Measurements from ENCODE around the gene ARL16.
A peak's percentile ranks its signal among the peaks of the same experiment; 100 is the strongest.

The ARL16 gene

DNA sequence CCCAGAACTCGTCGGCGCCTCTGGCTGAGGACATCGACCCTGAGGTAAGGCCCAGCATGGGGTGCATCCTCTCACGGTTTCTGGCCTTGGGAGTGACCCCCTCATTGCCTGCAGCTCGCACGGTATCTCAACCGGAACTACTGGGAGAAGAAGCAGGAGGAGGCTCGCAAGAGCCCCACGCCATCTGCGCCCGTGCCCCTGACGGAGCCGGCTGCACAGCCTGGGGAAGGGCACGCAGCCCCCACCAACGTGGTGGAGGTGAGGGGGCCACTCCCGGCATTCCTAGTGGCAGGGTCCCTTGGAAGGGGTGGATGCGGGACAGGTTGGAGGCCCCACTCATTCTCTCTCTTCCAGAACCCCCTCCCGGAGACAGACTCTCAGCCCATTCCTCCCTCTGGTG lies 11.2 kb upstream of the ARL16 start:
- DNase-seq: no peak

DNA sequence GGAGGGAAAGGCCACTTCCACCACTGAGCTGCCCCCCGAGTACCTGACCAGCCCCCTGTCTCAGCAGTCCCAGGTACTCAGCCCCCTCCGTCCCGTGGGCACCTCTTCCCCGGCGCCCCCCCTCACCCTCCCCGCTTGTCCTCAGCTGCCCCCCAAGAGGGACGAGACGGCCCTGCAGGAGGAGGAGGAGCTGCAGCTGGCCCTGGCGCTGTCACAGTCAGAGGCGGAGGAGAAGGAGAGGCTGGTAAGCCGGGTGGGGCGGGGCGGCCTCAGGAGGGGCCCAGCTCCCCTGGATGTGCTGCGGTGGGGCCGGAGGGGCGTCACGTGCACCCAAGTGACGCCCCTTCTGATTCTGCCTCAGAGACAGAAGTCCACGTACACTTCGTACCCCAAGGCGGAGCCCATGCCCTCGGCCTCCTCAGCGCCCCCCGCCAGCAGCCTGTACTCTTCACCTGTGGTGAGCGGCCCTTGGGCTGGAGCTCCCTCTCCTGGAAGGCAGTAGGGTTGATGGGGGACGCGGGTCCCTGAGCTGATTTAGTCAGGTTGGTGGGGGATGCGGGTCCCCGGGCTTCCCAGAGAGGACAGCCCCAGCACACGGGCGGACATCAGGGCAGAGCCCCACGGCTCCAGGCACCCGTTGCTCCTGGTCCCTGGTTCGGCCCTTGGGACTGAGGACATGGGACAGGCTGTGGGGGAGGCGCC lies 10.1 kb upstream of the ARL16 start:
- DNase-seq: no peak

DNA sequence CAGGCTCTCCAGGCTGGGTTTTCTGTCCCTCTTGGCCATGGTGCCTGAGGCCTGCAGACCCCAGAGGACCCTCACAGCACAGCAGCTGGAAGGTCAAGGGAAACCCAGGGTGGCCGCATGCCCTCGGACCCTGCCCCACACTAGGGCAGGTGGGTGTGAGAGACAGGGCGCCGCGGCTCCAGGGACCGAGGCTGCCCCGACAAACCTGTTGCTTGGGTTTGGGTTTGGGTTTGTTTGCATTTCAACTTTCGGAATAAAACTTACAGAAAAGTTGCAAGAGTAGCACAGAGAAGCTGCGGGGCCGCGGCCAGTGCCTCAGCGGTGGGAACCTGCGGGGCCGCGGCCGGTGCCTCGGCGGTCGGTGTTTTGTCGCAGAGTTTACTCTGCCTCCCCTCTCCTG lies 8.0 kb upstream of the ARL16 start:
- no peak for DNase-seq

DNA sequence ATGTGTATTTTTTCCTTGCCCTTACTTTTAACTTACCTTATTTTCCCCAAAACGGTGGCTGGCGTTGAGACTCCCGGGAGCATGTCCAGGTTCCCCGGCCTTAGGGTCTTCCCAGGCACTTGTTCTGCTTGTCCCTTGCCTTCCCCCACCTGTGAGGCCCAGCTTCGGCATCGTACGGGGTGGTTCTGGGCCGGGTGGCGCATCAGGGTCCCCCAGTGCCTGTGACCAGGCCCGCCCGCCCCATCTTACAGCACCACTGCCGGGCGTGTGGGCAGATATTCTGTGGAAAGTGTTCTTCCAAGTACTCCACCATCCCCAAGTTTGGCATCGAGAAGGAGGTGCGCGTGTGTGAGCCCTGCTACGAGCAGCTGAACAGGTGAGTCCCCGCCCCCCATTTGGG lies 7.6 kb upstream of the ARL16 start:
- DNase-seq: no peak

DNA sequence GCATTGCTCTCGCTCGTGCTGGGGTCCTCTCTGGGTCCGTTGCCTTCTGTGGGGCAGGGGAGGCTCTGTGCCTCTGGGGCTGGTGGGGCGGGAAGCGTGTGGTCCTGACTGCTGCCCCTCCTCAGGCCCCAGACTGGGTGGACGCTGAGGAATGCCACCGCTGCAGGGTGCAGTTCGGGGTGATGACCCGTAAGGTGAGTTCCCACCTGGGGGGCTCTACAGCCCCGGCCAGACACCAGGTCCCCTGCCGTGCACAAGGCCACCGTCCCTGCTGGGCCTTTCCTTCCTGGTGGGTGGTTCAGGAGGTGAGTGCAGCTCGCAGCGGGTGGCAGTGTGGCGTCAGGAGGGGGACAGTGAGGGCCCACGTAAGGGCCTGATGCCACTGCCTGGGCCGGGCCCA lies 7.0 kb upstream of the ARL16 start:
- DNase-seq: no peak

DNA sequence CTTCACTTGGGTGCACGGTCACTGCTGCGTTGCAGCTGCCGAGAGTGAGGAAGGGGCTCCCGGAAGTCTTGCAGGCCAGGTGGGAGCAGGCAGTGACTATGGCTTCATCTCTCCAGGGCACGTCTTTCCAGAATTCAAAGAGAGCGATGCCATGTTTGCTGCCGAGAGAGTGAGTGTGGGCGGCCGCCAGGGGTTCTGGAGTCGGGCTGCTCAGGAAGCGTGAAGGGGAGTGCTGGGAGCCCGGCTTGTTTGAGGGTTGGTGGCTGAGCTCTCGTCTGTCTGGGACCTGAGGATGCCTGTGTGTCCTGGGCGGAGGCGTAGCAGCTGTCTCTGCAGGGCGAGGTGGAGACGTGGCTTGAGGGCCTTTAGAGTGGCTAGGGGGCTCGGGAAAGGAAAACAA lies 6.5 kb upstream of the ARL16 start:
- DNase-seq: no peak

DNA sequence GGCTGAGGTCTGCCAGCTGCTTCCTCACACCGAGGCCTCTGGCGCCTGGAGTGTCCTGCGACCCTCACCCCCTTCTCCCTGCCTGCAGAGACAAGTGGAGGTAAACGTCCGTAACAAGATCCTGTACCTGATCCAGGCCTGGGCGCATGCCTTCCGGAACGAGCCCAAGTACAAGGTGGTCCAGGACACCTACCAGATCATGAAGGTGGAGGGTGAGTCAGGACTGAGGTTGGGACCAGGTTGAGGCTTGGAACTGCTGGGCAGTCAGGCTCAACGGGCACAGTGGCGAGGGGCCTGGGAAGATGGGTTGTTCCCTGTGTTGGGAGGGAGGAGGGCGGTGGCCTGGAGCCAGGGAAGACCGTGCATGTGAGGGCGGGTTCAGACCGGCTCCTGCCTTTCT lies 5.0 kb upstream of the ARL16 start:
- DNase-seq: no peak

DNA sequence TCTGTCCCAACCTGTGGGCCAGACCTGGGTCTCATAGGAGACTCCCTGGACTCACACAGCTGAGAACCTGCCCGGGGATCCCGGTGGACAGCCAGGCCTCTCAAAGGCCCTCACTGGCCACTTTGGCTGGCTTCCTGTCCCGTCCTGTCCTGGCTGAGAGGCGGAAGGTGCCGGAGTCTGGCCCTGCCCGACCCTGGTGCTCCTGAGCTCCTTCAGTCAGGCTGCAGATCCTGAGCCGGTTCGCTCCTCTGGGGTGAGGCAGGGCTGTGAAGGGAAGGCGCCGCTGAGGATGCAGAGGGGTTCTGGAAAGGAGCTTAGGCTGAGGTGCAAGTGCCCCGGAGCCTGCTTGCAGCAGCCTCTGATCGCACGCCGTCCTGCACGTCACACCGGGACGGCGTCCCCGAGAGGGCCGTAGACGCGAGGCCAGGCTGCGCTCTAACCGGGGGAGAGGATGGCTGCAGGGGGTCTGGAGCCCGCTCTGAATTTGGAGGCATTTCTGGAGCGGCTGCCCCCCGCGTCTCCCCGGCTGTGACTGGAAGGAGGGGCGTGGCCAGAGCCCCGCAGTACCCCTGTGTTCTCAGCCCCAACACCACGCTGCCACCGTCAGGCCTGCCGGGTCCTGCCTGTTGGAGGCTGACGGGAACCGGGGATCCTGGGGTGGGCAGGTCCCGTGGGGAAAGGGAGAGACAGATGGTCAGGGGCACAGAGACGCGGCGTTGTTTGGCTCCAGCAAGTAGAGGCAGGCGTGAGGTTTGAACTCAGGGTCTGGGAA lies 4.4 kb upstream of the ARL16 start:
- no peak for DNase-seq

DNA sequence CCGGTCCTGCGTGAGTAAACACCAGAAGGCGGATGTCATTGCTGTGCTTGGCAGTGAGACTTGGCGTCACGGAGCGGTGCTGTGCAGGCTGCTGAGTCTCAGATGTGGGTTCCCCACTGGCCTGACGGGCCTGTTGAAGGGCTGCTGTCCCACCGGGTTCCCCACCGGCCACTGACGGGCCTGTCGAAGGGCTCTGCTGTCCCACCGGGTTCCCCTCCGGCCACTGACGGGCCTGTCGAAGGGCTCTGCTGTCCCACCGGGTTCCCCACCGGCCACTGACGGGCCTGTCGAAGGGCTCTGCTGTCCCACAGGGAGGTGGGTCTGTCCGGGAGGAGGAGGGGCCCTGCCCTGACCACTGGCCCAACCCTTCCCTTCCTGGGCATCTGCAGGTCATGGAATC lies 3.0 kb upstream of the ARL16 start:
- no peak for DNase-seq

DNA sequence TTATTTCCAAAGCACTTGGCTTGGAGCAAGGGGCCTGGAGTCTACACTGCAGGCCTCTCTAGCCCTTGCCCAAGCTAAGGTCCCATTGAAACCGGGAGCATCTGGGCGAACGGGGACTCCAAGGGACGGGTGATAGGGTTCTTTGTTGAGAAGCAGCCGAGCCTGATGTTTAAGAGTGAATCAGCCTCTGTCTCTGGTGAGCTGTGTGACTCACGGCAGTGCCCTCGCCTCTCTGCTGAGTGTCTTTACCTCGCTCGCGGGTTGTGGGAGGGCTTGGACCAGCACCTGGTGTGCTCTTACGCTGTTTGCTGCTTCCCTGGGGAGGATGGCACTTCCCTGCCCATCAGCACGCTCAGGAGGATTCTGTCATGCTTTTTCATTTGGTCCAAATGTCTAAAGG lies 1.5 kb upstream of the ARL16 start:
- no peak for DNase-seq

DNA sequence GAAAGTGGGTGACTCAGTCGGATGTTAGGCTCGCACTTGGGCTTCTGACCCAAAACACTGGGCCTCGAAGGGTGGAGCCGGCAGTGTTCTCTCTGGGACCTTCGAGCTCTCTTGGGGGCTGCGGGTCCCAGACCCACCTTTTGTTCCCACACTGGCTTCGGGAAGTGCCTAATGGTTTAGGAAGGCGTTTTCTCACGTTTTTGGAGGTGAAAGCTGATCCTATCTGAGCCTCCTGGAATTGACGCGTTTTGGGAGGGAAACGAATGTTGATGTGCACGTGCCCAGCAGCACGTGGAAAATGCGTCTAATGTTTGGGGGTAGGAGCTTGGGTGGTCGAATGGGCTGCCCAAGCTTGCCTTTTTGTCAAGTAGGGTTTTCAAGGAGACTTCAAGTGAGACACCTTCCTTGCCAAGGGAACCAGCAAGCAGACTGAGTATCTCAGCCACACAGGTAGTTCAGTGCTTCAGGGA lies 880 bp upstream of the ARL16 start:
- DNase-seq: no peak

DNA sequence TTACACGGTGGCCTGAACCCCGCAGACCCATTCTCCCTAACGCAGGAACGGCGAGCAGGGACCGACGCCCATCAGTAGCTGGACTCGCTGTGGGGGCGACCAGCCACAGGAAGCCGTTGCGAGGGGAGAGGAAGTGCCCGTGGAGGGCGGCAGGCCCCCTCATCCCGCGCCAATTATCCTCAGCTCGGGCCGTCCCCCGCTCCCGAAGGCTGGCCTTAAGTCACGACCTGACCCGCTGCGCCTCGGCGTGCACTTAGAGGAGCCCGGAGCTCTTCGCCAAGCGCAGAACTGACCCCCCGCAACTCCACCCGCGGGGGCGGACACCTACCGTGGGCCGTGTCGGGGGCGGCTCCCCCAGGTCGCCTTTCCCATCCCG lies 401 bp downstream of the ARL16 start:
- no peak for DNase-seq

DNA sequence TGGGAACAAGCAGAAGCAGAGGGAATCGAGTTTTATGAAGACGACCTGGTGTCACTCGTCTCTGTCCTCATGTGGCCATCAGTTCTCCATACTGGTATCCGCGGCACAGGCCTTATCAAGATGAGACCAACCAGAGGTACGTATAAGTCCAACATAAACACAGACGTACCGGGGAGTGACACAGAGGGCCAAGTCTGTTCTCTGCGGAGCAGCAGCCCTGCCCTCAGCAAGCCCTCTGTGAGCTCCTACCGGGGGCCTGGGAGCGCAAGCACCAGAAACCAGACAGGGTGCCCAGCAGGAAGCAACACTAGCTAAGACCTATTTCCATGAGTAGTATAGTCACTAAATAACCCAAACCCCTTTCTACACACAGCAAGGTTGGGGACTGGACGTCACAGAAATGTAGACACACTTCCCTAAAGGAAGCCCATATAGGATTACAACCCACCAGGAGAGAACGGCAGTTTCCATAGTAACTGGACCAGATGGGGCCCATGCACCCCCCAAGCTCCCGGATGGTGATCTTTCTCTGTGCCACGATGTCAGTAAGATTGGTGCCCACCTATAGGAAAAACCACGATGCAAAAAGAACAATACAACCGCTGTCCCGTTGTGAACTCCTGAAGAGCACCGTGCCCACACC lies 911 bp downstream of the ARL16 start:
- DNase-seq: no peak

DNA sequence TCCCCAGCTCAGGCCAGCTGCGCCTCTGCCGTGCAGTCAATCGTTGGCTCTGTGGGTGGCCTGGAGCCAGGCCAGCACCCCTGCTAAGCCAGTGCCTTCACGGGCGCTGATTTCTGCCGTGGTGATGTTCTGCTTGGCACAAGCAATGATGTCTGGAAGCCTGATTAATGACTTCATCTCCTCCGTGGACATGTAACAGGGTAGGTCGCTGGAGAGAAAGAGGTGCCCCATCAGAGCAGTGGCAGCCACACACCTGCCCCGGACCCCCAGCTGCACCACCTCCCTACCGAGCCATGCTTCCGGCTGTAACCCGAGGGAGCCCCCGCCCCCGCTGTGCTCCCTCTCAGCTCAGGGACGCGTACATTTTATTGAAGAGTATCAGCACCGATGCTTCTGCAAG lies 1.9 kb downstream of the ARL16 start:
- no peak for DNase-seq

DNA sequence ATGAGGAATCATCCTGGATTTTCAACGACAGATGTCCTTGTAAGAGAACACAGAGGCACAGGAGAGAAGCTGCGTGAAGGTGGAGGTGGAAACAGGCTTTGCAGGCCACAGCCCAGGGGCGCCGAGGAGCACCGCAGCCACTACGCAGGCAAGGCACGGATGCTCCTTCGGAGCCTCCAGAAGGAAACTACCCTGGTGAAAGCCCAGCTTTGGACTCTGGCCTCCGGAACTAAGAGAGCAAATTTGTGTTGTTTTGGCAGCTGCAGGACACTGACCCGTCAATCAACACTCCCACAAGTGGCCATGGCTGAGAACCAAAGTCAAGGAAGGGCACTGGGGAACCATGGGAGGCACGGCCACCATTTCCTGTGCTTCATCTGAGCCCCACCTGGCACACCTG lies 3.4 kb downstream of the ARL16 start:
- DNase-seq: no peak

DNA sequence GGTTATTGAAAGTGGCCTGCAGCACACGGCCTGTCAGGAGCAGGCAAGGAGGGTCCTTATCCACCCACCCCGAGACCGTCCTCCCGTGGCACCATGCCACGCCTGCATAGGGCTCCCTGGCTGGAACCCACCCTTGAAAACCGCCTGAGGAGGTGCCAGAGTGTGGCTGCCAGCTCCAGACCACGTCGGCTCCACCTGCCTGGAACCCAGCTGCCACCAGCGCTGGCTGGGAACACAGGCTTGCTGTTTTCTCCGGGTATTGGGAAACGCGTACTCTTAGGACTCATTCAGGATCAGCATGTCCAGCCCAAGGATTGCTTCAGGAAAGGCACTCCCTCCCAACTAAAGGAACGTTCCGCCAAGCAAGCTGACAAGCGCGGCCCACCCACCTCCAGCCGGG lies 6.7 kb downstream of the ARL16 start:
- DNase-seq: no peak

DNA sequence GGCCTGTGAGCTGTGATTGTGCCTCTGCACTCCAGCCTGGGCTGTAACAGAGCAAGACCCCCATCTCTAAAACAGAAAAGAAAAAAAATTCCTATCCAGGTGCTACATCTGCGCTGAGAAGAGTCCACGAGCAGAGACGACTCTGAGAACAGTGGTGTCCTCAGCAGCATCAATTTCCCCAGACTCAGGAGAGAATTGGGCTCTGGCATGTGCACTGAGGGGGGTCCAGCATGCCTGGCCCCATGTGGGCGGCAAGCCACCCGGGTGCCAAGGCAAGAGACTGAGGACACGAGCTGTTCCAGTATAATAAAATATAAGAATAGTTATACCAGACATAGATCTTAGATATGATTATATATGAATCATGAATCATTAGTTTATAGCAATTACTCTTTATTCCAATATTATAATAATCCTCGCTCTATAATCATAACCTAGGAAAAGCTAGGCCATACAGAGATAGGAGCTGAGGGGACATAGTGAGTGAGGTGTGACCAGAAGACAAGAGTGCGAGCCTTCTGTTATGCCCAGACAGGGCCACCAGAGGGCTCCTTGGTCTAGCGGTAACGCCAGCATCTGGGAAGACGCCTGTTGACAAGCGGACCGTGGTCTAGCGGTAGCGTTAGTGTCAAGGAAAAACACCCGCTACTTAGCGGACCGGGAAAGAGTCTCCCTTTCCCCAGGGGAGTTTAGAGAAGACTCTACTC lies 7.9 kb downstream of the ARL16 start:
- DNase-seq: peak; percentile 6

DNA sequence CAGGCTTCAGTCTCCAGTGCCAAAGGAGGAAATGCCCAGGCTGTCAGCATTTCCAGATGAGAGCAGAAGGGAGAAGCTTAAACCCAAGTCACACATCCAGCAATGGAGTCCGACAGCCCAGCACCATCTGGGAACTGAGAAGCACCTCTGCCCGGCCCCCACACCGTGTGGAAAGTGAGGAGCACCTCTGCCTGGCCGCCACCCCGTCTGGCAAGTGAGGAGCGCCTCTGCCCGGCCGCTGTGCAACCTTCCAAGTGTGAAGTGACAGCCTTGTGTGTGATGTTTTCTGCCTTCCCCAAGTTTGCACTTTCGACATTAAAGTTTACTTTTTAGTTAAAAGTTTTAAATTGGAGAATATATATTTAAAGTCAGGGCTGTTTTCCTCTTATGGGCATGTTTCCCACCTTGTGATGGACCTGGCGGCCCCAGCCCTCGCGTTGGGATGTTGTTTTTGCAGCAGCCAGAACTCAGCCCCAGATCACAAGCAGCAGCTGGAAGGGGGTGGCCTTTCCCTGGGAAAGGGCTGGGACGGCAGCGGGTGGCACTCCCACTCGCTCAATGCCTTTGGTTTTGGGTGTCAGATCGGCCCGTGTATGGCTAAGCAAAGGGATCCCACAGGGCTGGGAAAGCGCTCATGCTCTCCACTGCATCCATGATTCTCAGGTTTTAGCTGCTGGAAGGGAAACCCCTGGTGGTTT lies 9.9 kb downstream of the ARL16 start:
- DNase-seq: no peak

DNA sequence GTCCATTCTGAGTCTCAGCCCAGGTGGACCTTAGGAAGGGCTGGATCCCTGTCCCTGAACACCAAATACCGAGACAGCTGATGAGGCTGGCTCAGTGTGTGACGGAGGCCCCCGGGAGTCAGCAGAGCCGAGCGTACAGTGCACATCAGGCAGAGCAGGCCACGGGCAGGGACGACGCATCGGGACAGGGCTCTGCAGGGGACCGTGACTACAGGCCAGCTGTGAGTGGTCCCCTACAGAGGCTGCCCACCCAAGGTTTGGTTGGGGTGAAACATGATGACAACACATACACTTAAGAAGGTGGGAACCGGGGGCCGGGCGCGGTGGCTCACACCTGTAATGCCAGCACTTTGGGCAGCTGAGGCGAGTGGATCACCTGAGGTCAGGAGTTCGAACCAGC lies 10.6 kb downstream of the ARL16 start:
- no peak for DNase-seq

DNA sequence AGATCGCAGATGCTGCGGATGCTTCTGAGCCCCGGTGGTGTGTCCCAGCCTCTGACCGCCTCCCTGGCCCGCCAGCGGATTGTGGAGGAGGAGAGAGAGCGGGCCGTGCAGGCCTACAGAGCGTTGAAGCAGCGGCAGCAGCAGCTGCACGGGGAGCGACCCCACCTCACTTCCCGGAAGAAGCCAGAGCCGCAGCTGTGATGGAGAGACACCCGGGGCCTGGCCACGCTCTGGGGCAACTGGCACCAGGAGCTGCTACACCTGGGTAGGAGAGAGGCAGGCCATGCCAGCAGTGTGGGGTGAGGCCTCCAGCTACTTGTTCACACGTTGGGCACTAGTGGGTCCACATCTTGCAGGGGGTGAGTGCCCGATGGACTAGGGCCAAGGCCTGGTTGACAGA lies 11.1 kb downstream of the ARL16 start:
- DNase-seq: no peak

DNA sequence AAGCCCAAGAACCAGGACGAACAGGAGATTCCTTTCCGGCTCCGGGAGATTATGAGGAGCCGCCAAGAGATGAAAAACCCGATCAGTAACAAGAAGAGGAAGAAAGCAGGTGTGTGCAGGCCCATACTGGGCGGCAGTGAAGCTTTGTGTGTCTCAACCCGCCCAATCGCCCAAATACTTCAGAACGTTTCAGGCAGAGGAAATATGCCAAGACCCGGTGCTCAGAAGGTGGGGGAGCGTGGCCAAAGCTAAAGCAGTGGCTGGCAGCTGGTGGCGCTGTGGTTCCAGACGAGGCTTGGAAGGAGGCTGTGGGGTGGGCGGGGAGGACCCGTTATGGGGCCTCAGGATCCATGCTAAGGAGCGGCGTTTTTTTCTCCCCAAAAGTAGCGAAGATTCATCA lies 15.8 kb downstream of the ARL16 start:
- DNase-seq: no peak

DNA sequence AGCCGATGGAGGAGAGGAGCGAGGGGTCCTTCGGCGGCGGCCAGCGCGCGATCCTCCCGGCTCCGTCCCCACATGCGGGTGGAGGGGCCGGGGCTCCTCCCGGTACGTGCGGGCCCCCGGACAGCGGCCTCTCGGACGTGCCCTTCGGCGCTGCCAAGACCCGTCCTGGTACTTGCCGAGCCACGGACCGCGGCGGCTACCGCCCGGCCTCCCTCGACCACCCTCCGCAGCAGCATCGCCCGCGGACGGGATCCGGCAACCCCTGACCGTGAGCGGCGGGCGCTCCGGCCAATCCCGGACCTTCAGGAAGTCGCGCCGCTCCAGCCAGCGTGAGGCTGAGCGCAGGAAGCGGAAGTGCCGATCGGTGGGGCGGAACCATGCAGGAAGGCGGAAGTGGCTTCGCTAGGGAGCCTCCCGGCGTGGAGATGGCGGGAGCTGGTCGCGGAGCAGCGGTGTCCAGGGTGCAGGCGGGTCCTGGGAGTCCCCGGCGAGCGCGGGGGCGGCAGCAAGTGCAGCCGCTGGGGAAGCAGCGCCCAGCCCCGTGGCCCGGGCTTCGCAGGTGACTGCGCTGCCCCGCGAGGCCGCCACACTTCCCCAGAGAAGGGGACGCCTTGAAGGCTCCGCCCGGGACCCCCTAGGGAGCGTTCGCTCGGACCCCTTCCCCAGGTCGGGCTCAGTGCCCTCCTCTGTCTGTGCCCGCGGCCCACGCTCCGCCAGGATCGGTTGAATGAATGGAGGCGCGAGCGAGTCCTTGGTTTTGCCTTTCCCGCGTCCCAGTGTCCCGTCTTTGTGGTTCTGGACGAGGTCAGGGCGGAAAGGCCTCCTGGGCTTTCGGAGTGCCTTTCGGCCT lies 17.0 kb downstream of the ARL16 start, which contains the start of the genes CCDC137 and OXLD1:
Gene CCDC137 (plus strand): TSS at position 396 of the 850 bp plus-strand sequence. CDS start 30 bp downstream, at position 426.
Gene OXLD1 (minus strand): TSS at position 264 of the 850 bp plus-strand sequence. CDS start 28 bp downstream, at position 236.
- peak; percentile 83 for DNase-seq

All from NCI-H526 treated with DMSO at 0.1 percent for 48 hours (cell line).